Spleen (tissue), 11 donors: ENCODE results near the gene SCYGR1. TPM values are rescaled to one million over a fixed set of nuclear protein-coding genes. Genes with fewer than 3 reads are reported as not detected.
A peak's percentile ranks its signal among the peaks of the same experiment; 100 is the strongest.
"Not testable (repeated sequence)": the region's sequence is repeated elsewhere in the genome, so short reads cannot be mapped to it uniquely, and the experiment has no call there.

Experiments
- DNase-seq: peaks from one replicate; pipeline ENCODE4 v3.0.0-alpha.2; 2020
- H3K27ac ChIP-seq, 8 donors: fragments of 200-600 bp; sonication (generic) in 7 of 8; 1 replicate in 4 of 8; 2 replicates in 4 of 8; pipeline versions ENCODE4 v1.5.0 to v1.8.0; 2016 to 2021; ENCODE audit warnings: inconsistent platforms in 4 of 8, mild to moderate bottlenecking in 4 of 8, moderate library complexity in 1 of 8
- H3K27me3 ChIP-seq, 7 donors: fragments of 200-600 bp; sonication (generic) in 6 of 7; replicated peaks in 1 of 7; 1 replicate in 4 of 7; 2 replicates in 3 of 7; pipeline versions ENCODE4 v1.5.0 to v1.8.0; 2016 to 2021; ENCODE audit warnings: inconsistent platforms in 3 of 7, mild to moderate bottlenecking in 1 of 7
- H3K36me3 ChIP-seq, 6 donors: fragments of 200-600 bp; sonication (generic) in 5 of 6; 1 replicate in 4 of 6; 2 replicates in 2 of 6; pipeline versions ENCODE4 v1.5.0 to v1.8.0; 2016 to 2021; ENCODE audit warnings: inconsistent platforms in 2 of 6
- H3K4me1 ChIP-seq, 6 donors: fragments of 200-600 bp; sonication (generic) in 5 of 6; 1 replicate in 3 of 6; 2 replicates in 3 of 6; pipeline versions ENCODE4 v1.5.0 to v1.8.0; 2016 to 2021; ENCODE audit warnings: inconsistent platforms in 3 of 6
- H3K4me3 ChIP-seq, 8 donors: fragments of 200-600 bp; sonication (generic) in 7 of 8; 1 replicate in 4 of 8; 2 replicates in 4 of 8; pipeline versions ENCODE4 v1.5.0 to v1.8.0; 2016 to 2021; ENCODE audit warnings: inconsistent platforms in 4 of 8, mild to moderate bottlenecking in 4 of 8, moderate library complexity in 2 of 8
- H3K9me3 ChIP-seq, 8 donors: fragments of 200-600 bp; sonication (generic) in 7 of 8; 1 replicate in 4 of 8; 2 replicates in 4 of 8; pipeline versions ENCODE4 v1.5.0 to v1.8.0; 2016 to 2021; ENCODE audit warnings: inconsistent platforms in 4 of 8
- CTCF ChIP-seq, 11 experiments: fragments of 200-600 bp in 7 of 11; fragments of 450-650 bp in 4 of 11; sonication (generic) in 4 of 11; IDR thresholded peaks in 8 of 11; conservative IDR thresholded peaks in 3 of 11; 1 replicate in 7 of 11; 2 replicates in 4 of 11; pipeline versions ENCODE4 v1.4.0 to v1.8.0; 2016 to 2021; ENCODE audit warnings: antibody characterized with exemption in 11 of 11, inconsistent platforms in 4 of 11, mild to moderate bottlenecking in 1 of 11
- POLR2A ChIP-seq, 3 donors: fragments of 450-650 bp; IDR thresholded peaks; one replicate each; pipeline ENCODE4 v1.5.1; 2017; ENCODE audit warnings: antibody characterized with exemption in 3 of 3, mild to moderate bottlenecking in 1 of 3
- POLR2AphosphoS5 ChIP-seq, 3 donors: sonication (generic); formaldehyde crosslinking; IDR thresholded peaks; one replicate each; pipeline ENCODE4 v1.5.1; 2017; ENCODE audit warnings: antibody characterized with exemption in 3 of 3
- WGBS, 5 donors: extraction: QIAGEN DNeasy Blood & Tissue Kit in 3 of 5; methylation state at CpG; one replicate each; pipeline versions ENCODE4 v1.1.5 to v1.1.7; 2013 to 2018; 5-methylcytosine and 5-hydroxymethylcytosine counted together
- intact Hi-C: fragments of 100-400 bp; cut with DNase I; formaldehyde crosslinking; loops from one replicate; pipeline ENCODE4 v1.15.0; 2023; ENCODE audit warnings: low total_unique reads
- polyA plus RNA-seq, 3 donors: library from polyadenylated mRNA; stranded (reverse); fragments of 200-250 nt; gene quantifications; one replicate each; pipeline ENCODE4 v1.2.1, GENCODE V29; 2013
- total RNA-seq, 7 donors: library from RNA; depleted of rRNA in 3 of 7; stranded (reverse); fragments of >200 nt in 3 of 7; fragmentation: NEBNext Ultra II Directional in 4 of 7; extraction: Animal tissue kit (Norgen Biotek cat#: 25700) in 4 of 7; gene quantifications; one replicate each; pipeline versions ENCODE4 v1.1.0 to v1.2.1, GENCODE V29; 2016 to 2021
- donor health status: healthy with polysubstance abuse.
- donor health status: DM: no; HTN: no; CAD: no; lungs with moderate emphysema.
- donor health status: DM: no; HTN: no; CAD: no.
- donor health status: Bipolar disorder and iron deficiency.
- donor health status: healthy.
- donor health status: DM: no; HTN: no; CAD: no.
- donor health status: DM: yes; HTN: yes; CAD: no.

The SCYGR1 gene
- total and polyA plus RNA-seq, 10 donors, result not detected

GRCh38 chr2:227367427-227367795, 20.3 kb downstream of the SCYGR1 start:
- 75 to 92% (median 83%) methylated on average over 3 of the region's 3 CpGs for WGBS, 5 donors
- intact Hi-C loops, result no loop called here
- H3K36me3 ChIP-seq, result no peaks in the 10 kb centered on the region

GRCh38 chr2:227366769-227367426, 20.9 kb downstream of the SCYGR1 start:
- Histone ChIP-seq H3K27me3 (no peaks in the 10 kb centered on the region), H3K4me3 (no peak overlapping the region), H3K27ac (peak overlapping the region in 4 of 8 donors; percentile 47 to 66 (median 51)), H3K4me1 (peaks cover 0 to 36% (median 0%) of the 10 kb centered on the region in 6 donors), H3K9me3 (no peaks in the 10 kb centered on the region), H3K36me3 (no peaks in the 10 kb centered on the region)
- TF ChIP-seq POLR2AphosphoS5 (IDR thresholded peaks at IDR 0.05) (no peak), POLR2A (IDR thresholded peaks at IDR 0.05) (no peak), CTCF (IDR thresholded peaks at IDR 0.05 in 8 of 11, conservative IDR thresholded peaks at IDR 0.05 in 3 of 11) (no peak)
- WGBS, 5 donors, result 49 to 71% (median 65%) methylated on average over 11 of the region's 11 CpGs
- intact Hi-C loops, result no loop called here
- DNase-seq, result no peak

More at GRCh38 chr2:227367427-227367795, 20.3 kb downstream of the SCYGR1 start:
- TF ChIP-seq CTCF (IDR thresholded peaks at IDR 0.05 in 8 of 11, conservative IDR thresholded peaks at IDR 0.05 in 3 of 11) (no peak), POLR2AphosphoS5 (IDR thresholded peaks at IDR 0.05) (no peak), POLR2A (IDR thresholded peaks at IDR 0.05) (no peak)
- no peak for DNase-seq
- H3K27me3 ChIP-seq, result no peaks in the 10 kb centered on the region
- peaks cover 0 to 36% (median 0%) of the 10 kb centered on the region in 6 donors for H3K4me1 ChIP-seq
- no peaks in the 10 kb centered on the region for H3K9me3 ChIP-seq
- peak overlapping the region in 4 of 8 donors; percentile 47 to 66 (median 51) for H3K27ac ChIP-seq
- no peak overlapping the region for H3K4me3 ChIP-seq

- intact Hi-C loops, result no loop called here
- no peak for DNase-seq
- H3K27ac ChIP-seq, result no peak overlapping the region
These were observed 21.9 kb downstream of the SCYGR1 start for GRCh38 chr2:227365833-227366232.

GRCh38 chr2:227364585-227365263, 23.0 kb downstream of the SCYGR1 start:
- H3K27me3 ChIP-seq, intact Hi-C loops, H3K9me3 ChIP-seq, H3K4me3 ChIP-seq, H3K27ac ChIP-seq, DNase-seq: not testable (repeated sequence)
- WGBS, 5 donors, result 83 to 89% (median 88%) methylated on average over 11 of the region's 11 CpGs
- H3K36me3 ChIP-seq, result peaks cover 0 to 20% (median 10%) of the 10 kb centered on the region in 6 donors
- H3K4me1 ChIP-seq, result peaks cover 0 to 25% (median 0%) of the 10 kb centered on the region in 6 donors

More at GRCh38 chr2:227365833-227366232, 21.9 kb downstream of the SCYGR1 start:
- whole genome bisulfite sequencing, 5 donors, result 80 to 91% (median 89%) methylated on average over 3 of the region's 3 CpGs
- peaks cover 0 to 9% (median 3%) of the 10 kb centered on the region in 6 donors for H3K36me3 ChIP-seq
- H3K4me1 ChIP-seq, result peaks cover 0 to 36% (median 0%) of the 10 kb centered on the region in 6 donors
- H3K9me3 ChIP-seq, result no peaks in the 10 kb centered on the region
- H3K4me3 ChIP-seq, result no peak overlapping the region
- H3K27me3 ChIP-seq, result no peaks in the 10 kb centered on the region
- TF ChIP-seq POLR2AphosphoS5 (IDR thresholded peaks at IDR 0.05), result no peak
- no peak for TF ChIP-seq CTCF (IDR thresholded peaks at IDR 0.05 in 8 of 11, conservative IDR thresholded peaks at IDR 0.05 in 3 of 11)
- no peak for TF ChIP-seq POLR2A (IDR thresholded peaks at IDR 0.05)
